K562 (cell line): ENCODE data around the gene CFAP251. TPM values are rescaled to one million over a fixed set of nuclear protein-coding genes. Genes with fewer than 3 reads are reported as not detected.

ENCODE experiments used
- CBFA2T3 ChIP-seq: fragments of 450-650 bp; IDR thresholded peaks from 2 replicates; pipeline ENCODE4 v1.6.1; 2017
- MCM2 ChIP-seq: fragments of 450-650 bp; IDR thresholded peaks from 2 replicates; pipeline ENCODE4 v1.6.1; 2017; ENCODE audit warnings: low read depth, mild to moderate bottlenecking
- NONO ChIP-seq, 2 experiments: fragments of 200-400 bp in 1 of 2; fragments of 450-650 bp in 1 of 2; formaldehyde crosslinking in 1 of 2; IDR thresholded peaks; 2 replicates each; pipeline ENCODE4 v1.6.1; 2017; ENCODE audit warnings: low read depth in 2 of 2, mild to moderate bottlenecking in 2 of 2, moderate library complexity in 2 of 2, low read length in 1 of 2
- SLC30A9 ChIP-seq: fragments of 250-450 bp; sonication (Bioruptor Pico); IDR thresholded peaks from 2 replicates; pipeline ENCODE4 v1.8.0; 2022; ENCODE audit warnings: mild to moderate bottlenecking, moderate library complexity
- SNRNP70 ChIP-seq: fragments of 200-400 bp; formaldehyde crosslinking; optimal IDR thresholded peaks from 2 replicates; pipeline ENCODE3; 2017; ENCODE audit warnings: low read depth, low read length
- SRF ChIP-seq, 2 experiments: fragments of 250-450, 450-650 bp in 1 of 2; sonication (Bioruptor Pico) in 1 of 2; sonication (generic) in 1 of 2; formaldehyde crosslinking; IDR thresholded peaks; 2 replicates each; pipeline versions ENCODE4 v1.5.0 to v1.5.1; 2020 to 2022; ENCODE audit warnings: mild to moderate bottlenecking in 1 of 2, missing genetic modification reagents in 1 of 2
- ZNF134 ChIP-seq: fragments of 250-450 bp; sonication (Bioruptor Pico); conservative IDR thresholded peaks from 2 replicates; pipeline ENCODE4 v1.4.0; 2020
- ZNF354B ChIP-seq: fragments of 250-450 bp; sonication (Bioruptor Pico); IDR thresholded peaks from 2 replicates; pipeline ENCODE4 v1.4.0; 2020
- ZNF609 ChIP-seq: sonication (generic); formaldehyde crosslinking; IDR thresholded peaks from 2 replicates; pipeline ENCODE4 v1.8.1; 2023; ENCODE audit warnings: missing genetic modification reagents, mild to moderate bottlenecking, borderline replicate concordance
- polyA plus RNA-seq, 8 experiments: library from polyadenylated mRNA; depleted of rRNA in 4 of 8; stranded (reverse) in 5 of 8; unstranded in 3 of 8; fragments of >200 nt; fragmentation: Nextera tagmentation in 2 of 8; fragmentation: Illumina TruSeq in 1 of 8; extraction: Ambion mirVana in 2 of 8; extraction: Trizol in 1 of 8; gene quantifications; 2 replicates each; pipeline versions ENCODE4 v1.2.1 to v1.2.3, GENCODE V29; 2011 to 2014; ENCODE audit warnings: inconsistent platforms in 1 of 8, missing spikeins in 1 of 8
- total RNA-seq, 7 experiments: library from RNA; depleted of rRNA in 6 of 7; stranded (reverse); fragments of >200 nt in 6 of 7; fragmentation: Illumina TruSeq in 2 of 7; extraction: Trizol in 2 of 7; gene quantifications; 2 replicates each; pipeline versions ENCODE4 v1.2.1 to v1.2.3, GENCODE V29; 2011 to 2021; ENCODE audit warnings: low replicate concordance in 1 of 7
- TF ChIP-seq, protein P1 (sequence below): fragments of 450-650 bp; IDR thresholded peaks from 2 replicates; pipeline ENCODE4 v1.7.0; 2016; ENCODE audit warnings: borderline replicate concordance

CFAP251 gene
- total and polyA plus RNA-seq, 9 of the 15 experiments (the other 6 are each of a cell fraction or from before 2014, with no cell fraction given) = 16.6 to 31.0 (median 19.1) TPM

- TF ChIP-seq, protein P1, sequence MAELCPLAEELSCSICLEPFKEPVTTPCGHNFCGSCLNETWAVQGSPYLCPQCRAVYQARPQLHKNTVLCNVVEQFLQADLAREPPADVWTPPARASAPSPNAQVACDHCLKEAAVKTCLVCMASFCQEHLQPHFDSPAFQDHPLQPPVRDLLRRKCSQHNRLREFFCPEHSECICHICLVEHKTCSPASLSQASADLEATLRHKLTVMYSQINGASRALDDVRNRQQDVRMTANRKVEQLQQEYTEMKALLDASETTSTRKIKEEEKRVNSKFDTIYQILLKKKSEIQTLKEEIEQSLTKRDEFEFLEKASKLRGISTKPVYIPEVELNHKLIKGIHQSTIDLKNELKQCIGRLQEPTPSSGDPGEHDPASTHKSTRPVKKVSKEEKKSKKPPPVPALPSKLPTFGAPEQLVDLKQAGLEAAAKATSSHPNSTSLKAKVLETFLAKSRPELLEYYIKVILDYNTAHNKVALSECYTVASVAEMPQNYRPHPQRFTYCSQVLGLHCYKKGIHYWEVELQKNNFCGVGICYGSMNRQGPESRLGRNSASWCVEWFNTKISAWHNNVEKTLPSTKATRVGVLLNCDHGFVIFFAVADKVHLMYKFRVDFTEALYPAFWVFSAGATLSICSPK = no peak
- TF ChIP-seq ZNF609 (CRISPR knock-in tag) (no peak), SRF (CRISPR knock-in tag; IDR thresholded peaks at IDR 0.05) (no peak), ZNF354B (CRISPR knock-in tag) (no peak), ZNF134 (CRISPR knock-in tag) (no peak), CBFA2T3 (no peak), NONO (IDR thresholded peaks at IDR 0.05; ENCODE audit: low read depth in 2 of 2, low read length in 1 of 2) (no peak), MCM2 (no peak), SNRNP70 (no peak), SLC30A9 (CRISPR knock-in tag) (no peak)
These were observed 63.1 kb downstream of the CFAP251 start (continued) for GRCh38 chr12:121981456-121981855.
